Measurements from ENCODE around the gene THRAP3.

Gene THRAP3

DNA sequence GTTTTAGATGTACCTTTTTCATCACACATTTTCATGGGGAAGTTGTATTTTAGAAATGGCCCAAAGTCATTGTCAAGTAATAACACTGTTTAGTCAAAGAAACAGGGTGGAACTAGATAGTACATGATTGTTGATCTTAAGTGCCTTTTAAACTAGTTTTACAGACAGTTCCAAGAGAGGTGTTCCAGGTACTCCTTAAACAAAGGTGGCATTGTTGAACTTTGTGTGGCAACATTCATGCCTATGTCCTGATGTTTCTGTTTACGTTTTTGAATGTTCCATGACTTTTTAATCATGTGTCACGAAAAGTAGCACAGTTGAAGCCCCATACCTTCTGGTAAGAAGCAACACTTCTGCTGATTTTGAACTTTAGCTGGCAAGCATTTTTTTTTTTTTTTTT lies 72.8 kb downstream of the THRAP3 start:
- no peak for DNase-seq

DNA sequence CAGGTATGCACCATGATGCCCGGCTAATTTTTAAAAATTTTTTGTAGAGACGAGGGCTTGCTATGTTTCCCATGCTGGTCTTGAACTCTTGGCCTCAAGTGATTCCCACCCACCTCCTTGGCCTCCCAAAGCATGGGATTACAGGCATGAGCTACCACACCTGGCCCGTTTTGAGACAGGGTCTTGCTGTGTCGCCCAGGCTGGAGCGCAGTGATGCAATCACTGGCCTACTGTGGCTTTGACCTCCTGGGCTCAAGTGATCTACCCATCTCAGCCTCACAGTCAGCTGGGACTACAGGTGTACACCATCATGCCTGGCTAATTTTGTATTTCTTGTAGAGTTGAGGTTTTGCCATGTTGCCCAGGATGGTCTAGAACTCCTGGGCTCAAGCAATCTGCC lies 74.4 kb downstream of the THRAP3 start:
- DNase-seq, result no peak

DNA sequence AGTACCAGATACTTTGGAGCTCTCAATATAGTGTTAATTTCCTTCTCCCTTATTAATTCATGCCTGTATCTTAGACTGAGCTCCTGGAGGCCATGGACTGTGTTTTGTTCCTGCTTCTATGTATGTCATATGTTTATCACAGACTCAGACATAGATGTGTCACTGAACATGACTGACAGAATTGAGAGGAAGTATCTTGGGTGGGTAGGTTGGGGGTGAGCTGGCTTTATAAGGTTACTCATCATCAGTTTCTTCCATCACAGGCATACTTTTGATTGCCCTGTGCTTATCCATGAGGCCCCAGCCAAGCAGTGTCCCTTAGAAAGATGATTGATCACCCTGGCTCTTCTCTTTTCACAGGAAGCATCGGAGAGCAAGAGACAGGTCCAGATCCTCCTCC lies 76.3 kb downstream of the THRAP3 start:
- DNase-seq, result no peak

DNA sequence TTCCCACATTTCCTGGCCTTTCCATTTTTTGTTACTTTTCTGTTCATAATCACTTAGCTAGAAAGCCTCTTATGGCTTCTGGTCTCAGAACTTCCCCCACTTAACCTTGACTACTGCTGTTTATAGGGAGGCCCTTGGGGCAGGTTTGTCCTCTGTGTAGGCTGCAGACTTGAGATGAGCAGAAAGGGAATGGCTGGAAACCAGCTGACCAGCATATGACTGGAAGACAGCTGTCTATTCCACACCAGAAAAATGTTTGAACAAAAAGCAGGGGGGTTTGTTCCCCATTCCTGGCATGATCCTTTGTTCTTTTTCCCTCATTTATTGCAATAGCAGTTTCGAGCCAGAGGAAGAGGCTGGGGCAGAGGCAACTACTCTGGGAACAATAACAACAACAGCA lies 77.0 kb downstream of the THRAP3 start:
- no peak for DNase-seq

DNA sequence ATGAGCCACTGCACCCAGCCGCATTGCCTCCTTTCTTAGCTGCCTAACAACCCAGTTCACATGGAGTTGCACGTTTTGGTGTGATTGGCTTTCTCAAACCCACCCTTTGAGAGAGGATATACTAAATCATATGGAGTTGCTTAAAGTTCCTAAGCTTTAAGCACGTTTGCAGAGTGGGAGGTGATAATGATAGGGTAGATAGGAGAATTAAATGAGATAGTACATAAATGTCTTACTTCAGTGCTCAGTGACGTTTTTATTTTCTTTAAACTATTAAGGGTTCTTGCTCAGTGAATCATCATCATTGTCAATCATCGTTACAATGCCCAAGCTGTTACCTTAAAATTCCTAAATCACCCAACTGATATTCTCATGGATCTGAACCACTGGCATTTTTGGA lies 79.0 kb downstream of the THRAP3 start:
- no peak for DNase-seq

DNA sequence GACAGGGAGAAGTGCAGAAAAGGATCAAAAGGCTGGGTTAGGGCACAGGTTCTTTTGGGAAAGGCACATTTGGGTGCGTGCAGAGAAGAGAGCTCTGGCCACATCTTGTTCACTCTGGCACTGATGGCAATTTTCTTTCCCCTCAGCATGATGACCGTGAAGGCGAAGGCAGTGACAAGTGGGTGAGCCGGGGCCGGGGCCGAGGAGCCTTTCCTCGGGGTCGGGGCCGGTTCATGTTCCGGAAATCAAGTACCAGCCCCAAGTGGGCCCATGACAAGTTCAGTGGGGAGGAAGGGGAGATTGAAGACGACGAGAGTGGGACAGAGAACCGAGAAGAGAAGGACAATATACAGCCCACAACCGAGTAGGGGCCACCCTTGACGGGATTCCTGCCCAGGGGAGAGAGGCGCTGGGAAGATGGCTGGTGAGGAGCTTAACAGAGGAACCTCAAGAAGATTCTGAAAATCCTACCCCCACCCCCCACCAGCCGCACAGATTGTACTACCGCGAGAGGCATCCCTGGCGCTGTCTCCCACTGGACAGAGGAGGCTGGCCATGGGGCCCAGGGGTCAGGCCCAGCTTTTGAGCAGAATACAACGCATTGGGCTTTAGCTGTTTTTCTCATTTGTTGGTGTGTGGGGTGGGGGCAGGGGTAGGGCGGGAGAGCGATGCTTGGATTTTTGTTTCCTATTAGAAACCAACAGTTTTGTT lies 79.6 kb downstream of the THRAP3 start:
- no peak for DNase-seq

DNA sequence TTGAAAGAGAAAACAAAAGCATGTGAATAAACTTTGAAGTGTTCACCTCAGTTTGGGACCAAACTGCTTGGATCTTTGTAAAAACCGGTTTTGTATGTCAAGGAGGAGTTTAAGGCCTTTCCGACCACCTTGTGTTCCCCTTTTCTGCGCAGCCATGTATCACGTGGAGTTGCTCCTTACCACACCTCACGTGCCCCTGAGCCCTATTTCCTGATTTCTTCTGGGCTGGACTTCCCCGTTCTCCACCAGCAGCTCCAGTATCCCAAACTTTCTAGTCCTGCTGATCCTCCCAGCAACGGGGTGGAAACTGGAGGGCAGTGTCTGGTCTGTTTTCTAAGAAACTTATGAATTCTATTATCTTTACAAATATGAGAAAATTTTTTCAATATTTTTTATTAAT lies 80.3 kb downstream of the THRAP3 start:
- DNase-seq, result no peak

DNA sequence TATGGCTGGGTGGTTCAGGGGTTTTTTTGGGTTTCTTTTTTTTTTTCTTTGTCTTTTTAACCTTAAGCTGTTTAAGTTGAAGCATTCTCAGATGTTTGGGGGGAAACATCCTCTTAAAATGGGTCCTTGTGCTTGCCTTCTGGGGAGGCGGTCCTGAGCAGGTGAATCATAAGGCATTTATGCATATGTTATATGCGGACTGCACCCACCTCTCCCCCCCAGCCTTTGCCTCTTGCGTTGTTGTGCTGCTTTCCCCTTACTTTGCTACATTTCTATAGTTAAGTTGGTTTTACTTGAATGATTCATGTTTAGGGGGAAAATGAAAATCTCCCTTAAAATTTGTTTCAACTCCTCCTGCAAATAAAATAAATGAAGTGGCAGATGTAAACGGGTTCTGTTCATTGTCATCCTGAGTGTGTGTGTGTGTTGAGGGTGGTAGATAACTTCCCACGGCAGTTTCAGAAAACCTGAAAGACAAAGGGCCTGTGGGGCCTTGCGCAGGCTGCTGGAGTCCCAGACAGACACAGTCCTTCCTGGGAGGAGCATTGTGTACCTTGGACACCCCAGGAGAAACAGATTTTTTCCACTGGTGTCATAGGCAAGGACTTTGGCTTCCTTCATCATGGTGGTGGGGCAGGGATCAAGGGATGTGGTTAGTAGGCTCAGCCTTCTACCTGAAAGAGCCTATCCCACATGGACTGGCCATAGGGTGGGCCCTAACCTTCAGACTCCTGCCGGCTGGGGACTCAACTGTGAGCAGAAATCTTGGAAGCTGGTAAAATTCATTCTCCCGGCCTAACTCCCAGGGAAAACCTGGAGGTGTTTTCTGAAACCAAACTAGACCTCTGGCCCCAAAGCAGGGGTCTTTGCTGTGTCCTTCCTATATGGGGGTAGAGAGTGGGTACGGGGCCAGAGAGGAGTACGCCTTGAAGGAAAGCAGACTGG lies 81.0 kb downstream of the THRAP3 start:
- DNase-seq, result no peak

DNA sequence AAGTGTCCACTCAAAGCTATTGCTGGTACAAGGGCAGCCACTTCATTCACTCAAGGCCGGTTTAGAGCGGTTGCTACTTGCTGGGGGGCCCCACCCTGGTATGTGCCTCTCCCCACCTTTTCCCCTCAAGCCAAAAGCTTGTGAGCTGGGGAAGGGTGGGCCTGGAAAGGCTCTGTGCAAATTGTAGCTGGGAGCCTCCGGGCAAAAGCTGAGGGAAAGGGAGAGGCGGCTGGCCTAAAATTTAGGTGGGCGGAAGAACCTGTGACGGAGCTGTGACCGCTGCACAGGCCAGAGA lies 81.6 kb downstream of the THRAP3 start:
- no peak for DNase-seq

DNA sequence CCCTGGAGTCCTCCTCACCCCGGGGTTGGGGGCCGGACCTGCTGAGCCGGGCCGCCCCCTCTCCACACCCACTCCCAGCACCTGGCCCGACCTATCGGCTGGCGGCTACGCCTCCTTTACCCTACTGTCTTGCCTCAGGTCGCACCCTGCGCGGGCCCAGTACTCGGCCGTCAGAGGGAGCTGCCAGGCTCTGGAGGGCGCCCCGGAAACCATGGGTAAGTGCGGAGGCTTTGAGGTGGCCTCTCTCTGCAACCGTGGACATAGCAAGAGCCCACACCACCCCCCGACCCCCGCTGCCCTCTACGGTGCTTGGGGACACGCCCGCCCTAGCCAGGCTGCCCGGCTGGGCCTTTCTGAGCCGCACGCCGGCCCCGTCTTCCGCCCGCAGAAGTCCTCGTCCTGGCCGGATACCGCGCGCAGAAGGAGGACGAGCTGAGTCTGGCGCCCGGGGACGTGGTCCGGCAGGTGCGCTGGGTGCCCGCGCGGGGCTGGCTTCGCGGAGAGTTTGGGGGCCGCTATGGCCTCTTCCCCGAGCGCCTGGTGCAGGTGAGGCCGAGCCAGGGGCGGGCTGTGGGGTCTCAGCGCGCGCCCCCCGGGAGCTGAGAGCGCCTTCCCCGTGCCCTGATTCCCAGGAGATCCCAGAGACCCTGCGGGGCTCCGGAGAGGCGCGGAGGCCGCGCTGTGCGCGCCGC lies 82.1 kb downstream of the THRAP3 start, which contains the start of gene SH3D21:
TSS of gene SH3D21 (plus strand) at position 159 of the 692 bp plus-strand sequence. CDS start at position 212, 53 bp downstream.
- peak in 1 of 51 donors; percentile 46 for DNase-seq

DNA sequence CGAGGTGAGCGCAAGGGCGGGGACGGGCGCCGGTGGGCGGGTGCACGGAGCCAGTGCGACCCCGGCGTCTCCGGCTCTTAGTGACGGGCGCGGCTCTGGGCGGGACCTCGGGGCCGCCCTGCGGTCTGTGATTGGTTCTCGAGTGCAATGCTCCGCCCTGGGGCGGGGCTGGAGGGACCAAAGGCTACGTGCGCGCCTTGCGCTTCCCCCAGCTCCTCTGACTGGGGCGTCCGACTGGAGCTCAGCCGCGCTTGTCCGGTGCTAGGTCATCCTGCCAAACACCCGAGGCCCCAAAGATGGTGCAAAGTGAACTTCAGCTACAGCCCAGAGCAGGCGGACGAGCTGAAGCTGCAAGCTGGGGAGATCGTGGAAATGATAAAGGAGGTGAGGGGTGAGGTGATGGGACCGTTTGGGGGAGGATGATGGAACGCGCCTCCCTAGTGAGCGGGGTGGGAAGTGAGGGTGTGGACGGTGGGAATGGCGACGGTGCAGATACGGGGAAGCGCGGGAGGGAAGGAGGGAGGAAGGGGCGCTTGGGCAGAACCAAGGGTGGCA lies 82.7 kb downstream of the THRAP3 start:
- DNase-seq, result peak in 47 of 51 donors; percentile 23 to 90 (median 74)

DNA sequence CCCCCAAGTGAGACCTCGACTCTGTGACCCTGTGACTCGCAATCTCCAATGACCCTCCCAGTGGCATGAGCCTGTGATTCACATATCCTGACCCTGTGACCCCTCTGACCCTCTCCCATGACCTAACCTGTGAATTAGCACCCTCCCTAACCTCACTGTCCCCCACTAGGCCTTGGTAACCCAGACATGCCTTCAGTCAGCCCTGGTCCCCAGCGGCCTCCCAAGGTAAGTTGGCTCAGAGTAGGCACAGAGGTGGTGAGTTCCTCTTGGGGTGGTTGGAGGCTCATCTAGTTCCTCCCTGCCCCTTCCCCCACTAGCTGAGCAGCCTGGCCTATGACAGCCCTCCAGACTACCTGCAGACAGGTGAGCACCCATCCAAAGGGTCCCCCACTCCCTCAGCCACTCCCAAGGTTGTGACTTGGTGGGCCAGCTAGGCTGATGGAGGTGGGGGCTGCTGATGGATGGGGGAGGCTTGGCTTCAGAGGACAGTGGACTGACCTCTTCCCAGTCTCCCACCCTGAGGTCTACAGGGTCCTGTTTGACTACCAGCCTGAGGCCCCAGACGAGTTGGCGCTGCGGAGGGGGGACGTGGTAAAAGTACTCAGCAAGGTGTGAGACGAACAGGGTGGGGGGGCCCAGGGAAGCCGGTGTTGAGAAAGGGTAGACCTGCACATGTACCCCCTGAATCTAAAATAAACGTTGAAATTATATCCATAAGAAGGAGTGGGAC lies 83.5 kb downstream of the THRAP3 start:
- no peak for DNase-seq

DNA sequence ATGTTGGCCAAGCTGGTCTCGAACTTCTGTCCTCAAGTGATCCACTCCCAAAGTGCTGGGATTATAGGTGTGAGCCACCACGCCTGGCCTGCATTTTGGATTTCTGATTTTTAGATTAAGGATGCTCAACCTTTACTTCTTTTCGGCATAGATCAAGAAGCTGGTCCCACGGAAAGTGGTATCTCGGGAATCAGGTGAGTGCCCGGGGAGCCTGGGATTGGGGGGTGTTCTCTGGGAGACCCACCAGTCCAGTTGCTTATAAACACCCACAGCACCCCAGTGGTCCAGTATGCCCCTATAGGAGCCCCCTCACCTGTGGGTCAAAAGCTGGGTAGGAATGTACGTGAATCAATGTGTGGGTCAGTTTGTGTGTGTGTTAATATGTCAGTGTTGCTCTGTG lies 85.2 kb downstream of the THRAP3 start:
- DNase-seq, result no peak

DNA sequence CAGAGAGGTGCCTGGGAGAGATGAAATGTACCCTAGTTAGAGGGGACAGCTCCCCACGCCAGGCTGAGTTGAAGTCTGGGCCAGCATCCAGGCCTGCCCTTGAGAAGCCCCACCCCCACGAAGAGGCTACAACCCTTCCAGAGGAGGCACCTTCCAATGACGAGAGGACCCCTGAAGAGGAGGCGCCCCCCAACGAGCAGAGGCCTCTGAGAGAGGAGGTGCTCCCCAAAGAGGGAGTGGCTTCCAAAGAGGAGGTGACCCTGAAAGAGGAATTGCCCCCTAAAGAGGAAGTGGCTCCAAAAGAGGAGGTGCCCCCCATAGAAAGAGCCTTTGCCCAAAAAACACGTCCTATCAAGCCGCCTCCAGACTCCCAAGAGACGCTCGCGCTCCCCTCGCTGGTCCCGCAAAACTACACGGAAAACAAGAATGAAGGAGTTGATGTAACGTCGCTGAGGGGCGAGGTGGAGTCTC lies 96.1 kb downstream of the THRAP3 start:
- no peak for DNase-seq

DNA sequence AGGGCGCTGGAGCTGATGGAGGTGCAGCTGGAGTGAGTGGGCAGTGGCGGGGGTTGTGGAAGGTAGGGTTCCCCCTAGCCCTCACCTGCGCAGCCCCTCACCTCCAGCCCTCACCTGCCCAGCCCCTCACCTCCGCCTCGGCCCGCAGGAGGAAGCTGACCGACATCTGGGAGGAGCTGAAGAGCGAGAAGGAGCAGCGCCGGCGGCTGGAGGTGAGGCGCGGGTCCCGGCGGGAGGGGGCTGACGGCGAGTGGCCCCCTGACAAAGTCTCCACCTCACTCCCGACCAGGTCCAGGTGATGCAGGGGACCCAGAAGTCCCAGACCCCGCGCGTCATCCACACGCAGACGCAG lies 96.5 kb downstream of the THRAP3 start:
- DNase-seq, result no peak

DNA sequence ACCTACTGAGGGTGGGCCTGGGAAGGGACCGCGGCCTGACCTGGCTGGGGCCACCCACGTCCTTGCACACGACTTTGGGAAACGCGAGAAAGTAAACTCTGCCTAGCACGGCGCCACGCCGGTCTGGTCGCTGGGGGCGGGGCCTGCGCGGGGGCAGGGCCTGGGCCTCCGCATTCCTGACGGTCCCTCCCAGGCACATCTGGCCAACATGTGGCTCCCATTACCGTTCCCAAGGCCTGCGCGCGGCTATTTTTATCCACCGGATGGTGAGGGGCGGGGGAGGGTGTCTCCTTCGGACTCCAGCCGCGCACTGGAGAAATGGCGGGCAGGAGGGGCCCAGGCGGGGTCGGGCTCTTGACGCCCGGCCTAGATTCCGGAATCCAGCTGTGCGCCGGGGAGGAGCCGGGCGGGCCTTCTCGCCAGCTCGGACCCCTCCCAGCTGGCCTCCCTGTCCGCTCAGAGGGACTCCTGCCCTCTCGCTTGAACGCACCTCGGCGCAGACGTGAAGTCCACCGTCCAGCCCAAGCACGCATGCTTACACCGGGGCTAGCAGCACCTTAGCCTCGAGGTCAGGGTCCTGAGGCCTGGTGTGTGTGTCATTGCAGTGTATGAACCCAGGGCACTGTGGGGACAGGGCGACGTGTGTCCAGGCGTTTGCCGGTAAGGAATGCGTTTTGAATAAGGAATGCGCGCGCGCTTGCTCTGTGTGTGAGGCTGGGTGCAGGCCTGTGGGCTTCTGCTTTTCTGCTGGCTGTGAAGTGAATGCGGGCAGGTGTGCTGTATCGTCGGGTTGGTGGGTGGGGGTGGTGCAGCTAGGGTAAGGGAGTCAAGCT lies 97.1 kb downstream of the THRAP3 start:
- no peak for DNase-seq

DNA sequence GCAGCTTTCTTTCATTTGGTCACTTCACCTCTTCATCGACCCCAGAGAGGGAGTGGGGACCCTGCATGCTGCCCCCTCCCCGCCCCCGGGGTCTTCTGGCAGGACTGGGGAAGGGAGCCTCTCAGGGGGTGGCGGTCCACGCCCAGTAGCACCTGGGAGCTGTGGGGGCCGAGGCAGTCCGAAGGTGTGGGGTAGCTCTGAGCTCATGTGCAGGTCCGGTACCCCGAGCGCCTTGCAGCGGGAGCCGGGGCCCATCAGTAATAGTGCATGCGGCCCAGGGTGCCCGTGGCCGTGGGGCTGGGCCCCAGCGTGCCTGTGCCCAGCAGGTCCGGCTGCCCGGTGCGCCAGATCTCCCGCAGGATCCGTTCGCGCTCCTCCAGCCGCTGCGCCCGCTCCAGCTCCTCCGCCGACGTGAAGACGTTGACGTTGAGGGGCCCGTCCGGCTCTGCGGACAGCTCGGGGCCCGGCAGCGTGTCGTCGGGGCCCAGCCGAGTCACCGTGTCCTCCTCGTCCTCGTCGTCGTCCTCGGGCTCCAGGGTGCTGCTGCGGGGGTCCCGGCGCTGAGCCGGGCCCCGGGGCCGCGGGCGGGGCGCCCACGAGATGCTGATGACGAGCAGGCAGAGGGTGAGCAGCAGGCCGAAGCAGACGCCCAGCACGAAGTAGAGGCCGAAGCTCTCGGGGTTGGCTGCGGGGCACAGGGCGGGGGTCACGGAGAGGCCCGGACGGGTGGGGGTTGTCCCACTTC lies 98.0 kb downstream of the THRAP3 start:
- DNase-seq, result no peak

DNA sequence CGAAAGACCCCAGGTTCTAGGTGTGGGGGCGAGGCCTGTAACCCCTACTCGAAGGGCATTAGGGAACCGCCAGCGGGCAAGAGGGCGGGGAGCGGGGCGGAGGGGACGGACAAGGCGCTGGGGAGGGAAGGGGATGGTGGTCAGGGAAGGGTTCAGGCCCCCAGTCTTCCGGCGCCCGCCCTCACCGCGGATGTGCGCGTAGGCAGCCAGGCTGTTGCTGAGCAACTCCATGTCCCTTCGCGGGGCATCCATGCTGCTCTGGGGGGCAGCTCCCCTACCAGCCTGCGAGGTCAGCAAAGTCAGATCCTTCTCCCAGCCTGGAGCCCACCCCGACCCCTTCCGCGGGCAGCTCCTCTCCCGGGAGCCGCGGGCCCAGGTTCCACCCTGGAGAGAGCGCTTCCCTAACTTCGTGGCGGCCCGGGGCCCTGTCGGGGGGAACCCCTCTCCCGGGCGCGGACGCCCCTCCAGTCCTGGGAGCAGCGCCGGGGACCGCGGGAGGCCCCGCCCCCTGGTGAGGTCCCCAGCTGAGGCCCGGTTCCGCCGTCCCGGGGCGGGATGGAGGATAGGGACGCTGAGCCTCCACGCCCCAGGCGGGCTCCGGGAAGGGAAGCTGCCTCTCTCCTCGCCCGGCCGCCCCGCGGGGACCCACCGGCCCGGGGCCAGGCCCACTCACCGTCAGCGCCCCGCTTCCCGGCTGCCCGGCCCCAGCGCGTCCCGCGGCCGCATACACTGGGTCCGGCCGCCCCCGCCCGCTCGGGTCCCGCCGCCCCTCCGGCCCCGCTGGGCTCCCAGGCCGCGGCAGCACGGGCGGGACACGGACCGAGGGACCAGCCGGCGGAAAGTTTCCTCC lies 98.8 kb downstream of the THRAP3 start:
- peak in 7 of 51 donors; percentile 9 to 55 (median 36) for DNase-seq
